Iris pigment epithelial cell (primary cell): ENCODE measurements around the gene RAB31.

ENCODE experiments used
- DNase-seq: peaks from one replicate; pipeline ENCODE4 v3.0.0-alpha.2; 2011; ENCODE audit warnings: low read depth

Gene RAB31

DNA sequence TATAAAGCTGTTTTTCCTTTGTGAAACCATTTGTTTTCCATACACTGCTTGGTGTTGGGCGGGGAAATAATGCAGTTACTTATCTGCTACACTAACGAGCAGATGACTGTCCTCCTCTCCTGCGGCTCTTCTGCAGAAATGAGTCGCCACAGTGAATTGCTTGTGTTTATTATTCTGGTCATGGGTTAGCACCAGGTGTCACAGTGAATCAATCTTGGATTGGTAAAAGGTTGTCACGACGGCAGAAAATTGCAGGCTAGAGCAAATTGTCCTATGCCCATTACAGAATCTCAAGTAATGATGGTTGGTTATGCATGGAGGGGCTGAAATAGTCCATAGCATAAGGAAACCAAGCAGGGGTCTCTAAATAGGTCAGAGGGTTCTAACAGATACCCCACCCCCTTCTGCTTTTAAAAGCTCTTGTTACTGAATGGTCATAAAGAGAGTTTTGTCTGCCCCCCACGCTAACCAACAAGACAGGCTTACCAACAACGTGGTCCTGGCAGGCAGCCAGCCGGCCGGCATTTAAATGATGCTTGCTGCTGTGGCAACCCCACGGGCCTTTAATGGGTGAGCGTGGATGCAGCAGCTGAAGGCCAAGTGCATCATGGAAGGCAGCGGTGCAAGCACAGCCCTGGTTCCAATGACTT is 29.5 kb downstream of the RAB31 start:
- DNase-seq = no peak

DNA sequence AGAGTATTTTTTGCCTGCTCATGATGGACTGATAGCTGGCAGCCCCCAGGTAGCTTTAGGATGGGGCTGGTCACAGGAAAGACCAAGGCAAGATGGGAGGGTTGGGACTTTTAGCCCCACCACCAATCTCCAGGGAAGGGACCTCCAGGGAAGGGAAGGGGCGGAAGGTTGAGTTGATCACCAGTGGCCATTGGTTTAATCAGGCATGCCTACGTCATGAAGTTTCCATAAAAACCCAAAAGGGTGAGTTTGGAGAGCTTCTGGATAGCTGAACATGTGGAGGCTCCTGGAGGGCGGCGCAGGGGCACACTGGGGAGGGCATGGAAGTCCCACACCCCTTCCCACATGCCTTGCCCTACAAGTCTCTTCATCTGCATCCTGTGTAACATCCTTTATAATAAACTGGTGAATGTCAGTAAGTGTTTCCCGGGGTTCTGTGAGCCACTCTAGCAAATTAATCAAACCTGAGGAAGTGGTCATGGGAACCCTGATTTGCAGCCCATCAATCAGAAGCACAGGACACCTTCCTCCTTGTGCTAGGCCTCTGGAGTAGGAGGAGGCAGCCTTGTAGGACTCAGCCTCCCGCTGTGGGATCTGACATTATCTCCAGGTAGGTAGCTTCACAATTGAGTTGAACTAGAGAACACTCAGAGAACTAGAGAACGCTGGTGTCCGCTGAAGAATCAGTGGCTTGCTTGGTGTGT is 30.3 kb downstream of the RAB31 start:
- no peak for DNase-seq

DNA sequence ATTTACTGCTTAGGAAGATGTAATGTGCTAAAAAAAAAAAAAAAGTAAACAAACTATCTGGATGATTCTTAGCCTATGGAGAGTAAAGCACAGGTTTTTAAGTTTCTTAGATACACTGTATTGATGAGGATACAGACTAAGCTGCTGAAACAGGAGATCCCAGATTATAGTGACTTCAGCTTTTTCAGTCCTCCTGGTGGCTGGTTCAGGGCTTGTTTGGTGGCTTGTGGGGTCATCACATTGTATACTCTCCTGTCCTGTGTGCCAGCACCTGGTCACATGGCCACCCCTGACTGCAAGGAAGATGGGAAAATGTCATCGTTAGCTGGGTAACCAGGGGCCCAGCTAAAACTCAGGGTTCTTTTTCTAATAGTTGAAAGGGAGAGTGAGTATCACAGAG is 31.4 kb downstream of the RAB31 start:
- no peak for DNase-seq

DNA sequence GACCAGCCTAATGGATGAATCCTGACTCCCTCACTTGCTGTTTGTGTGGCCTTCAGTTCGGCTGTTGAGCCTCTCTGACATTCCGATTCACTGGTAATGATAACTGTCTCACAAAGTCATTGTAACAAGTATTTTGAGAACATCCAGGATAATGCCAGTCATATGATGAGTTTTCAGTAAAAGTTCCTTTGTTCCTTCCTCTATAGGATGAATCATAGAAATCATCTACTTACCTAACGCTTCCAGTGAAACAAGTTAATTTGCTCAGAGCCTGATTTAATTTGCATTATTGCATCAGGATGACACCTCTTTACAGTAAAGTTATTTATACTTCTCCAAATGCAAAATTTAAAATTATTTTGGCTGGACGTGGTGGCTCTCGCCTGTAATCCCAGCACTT is 32.0 kb downstream of the RAB31 start:
- no peak for DNase-seq

DNA sequence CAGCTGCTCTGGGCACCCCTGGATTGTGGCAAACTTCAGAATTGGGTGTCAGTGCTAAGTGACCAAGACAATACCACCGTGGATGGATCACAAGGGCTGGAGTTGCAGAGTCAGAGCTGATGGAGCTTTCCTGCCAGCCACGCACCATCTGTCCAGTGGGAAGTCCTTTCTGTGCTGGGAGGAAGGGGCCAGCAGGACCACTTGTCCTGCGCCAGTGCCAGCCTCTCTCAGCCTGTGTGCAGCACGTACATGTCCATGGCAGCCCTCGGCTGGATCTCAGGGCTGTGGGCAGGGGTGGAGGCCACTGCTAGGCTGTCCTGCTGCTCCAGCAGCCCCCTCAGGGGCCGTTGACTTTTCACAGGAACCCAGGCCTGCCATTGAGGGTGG is 33.3 kb downstream of the RAB31 start:
- no peak for DNase-seq

DNA sequence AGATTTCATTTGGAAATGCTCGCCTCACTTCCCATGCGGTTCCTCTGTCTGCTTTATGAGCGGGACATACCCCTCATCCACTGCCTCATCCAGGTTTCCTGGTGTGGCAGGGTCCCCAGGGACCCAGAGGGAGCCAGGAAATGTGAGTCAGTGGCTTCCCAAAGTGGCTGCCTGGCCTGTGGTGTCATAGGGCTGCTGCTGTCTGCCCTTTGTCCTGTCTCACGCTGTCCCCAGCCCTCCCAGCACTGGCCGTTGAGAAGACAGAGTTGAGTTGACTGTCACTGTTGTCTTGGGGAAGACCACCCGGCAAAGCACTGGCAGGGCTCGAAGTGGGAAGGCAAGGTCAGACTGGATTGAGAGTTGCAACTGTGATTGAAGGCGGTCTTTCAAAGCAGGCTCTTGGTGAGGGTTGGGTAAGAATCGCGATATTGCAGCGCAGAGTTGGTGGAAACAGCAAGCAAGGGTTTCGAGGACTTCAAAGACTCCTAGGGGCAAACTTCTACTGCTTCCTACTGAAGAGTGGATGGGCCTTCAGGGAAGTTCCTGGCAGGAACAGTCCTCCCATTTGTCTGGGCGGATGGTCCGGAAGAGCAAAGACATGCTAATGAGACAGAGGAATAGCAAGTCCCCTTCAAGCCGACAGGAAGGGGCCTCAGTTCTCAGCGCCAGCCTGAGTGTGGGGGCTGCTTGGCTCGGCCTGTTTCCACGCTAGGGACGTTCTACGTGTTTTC is 33.9 kb downstream of the RAB31 start:
- no peak for DNase-seq

DNA sequence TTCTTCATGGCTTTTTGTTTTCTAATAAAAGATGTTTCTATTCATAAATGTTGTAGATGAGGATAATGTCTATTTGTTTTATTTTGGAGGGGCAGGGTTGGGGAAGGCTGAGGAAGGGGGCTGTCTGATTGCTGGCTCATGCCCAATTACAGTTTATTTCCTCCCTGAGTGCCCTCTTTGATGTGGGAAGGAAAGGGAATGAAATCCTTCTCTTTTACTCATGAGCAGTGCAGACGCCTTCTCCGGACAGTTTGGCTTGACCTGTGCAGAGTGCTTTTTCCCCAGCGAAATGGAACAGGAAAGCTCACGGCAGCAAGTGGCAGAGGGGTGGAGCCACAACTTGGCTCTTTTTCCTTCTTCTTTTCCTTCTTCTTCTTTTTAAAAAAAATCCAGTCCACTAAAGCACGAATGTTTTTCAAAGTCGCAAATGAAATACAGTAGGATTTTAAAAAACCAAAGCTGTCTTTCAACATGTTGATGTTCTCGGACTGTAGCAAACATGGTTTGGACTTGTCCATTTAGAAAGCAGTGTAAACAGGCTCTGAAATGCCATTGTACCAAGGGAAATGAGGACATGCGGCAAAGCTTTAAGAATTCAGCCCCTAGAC is 34.5 kb downstream of the RAB31 start:
- peak; percentile 53 for DNase-seq

DNA sequence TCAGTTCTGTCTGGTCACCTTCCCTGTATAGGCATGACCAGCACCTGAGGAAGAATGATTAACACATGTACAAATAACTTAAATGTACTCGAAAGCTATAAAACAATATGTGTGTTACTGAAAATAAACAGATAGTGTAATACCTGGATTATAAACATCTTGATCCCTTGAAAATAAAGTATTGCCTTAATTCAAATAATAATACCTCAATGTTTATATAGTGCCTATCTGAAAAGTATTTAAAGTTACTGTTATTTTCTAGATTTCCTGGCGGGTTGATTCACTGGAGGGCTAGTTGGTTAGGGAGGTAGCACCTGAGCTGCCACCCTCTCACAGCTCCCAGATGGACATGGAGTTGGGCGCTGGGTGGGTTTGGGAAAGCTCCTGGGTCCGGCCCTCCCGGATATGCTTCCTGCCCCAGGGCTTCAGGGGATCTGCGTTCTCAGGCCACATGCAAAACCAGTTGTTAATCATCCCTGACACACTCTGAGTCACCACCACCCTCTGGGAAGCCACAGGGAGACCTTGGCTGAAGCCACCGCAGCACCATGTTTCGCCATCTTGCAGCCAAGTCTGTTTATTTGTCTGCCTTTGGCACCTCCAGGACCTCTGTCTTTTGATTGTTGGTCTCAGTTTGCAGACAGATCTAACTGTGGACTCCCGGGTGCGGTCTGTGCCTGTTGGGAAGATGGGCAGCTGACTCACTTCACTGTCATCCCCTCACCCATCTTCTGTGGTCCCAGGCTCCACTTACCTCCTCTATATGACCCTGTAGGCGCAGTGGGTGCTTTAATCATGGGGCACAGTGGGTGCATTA is 35.3 kb downstream of the RAB31 start:
- DNase-seq = peak; percentile 97

DNA sequence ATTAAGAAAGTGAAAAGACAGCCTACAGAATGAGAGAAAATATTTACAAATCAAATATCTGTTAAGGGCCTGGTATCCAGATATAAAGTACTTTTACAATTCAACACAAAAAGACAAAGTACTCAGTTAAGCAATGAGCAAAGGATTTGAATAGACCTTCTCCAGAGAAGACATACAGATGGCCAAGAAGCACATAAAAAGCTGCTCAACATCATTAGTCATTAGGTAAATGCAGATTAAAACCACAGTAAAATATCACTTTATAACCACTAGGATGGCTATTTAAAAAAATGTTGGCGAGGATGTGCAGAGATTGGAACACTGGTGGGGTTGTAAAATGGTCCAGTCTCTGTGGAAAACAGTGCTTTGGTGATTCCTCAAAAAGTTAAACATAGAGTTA is 38.9 kb downstream of the RAB31 start:
- DNase-seq = no peak

DNA sequence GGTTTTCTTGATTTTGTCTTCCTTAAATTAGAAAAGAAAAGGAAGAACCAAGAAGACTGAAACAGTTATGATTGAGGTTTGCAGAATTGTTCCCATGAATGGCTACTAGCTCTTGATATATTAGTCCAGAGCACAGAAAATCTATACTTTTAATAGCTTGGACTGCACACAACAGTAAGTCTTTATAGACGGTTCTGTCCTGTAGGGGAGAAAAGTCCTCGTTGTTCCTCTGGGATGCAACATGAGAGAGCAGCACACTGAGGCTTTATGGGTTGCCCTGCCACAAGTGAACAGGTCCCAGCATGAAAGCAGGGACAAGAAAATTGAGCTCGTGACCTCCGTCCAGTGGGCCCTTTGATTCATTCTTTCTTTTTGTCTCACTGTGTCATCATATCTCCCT is 41.5 kb downstream of the RAB31 start:
- DNase-seq = no peak

DNA sequence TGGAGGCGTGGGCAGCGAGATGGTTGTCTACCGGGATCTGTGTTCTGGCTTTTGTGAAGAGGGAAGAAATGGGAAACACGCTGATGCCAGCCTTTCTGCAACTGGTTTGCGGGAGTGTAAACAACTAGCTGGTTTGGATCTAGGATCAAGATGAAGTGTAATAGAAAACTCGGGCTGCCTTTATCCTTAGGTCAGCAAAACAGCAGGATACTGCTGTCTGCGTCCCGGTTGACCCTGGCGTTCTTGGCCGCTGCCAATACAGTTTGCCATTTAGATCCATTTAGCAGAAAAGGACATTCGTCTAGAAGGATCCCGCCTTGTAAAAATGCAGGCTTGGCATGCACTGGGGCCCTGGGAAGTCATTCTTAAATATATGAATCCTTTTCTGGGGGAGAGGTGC is 42.0 kb downstream of the RAB31 start:
- no peak for DNase-seq

DNA sequence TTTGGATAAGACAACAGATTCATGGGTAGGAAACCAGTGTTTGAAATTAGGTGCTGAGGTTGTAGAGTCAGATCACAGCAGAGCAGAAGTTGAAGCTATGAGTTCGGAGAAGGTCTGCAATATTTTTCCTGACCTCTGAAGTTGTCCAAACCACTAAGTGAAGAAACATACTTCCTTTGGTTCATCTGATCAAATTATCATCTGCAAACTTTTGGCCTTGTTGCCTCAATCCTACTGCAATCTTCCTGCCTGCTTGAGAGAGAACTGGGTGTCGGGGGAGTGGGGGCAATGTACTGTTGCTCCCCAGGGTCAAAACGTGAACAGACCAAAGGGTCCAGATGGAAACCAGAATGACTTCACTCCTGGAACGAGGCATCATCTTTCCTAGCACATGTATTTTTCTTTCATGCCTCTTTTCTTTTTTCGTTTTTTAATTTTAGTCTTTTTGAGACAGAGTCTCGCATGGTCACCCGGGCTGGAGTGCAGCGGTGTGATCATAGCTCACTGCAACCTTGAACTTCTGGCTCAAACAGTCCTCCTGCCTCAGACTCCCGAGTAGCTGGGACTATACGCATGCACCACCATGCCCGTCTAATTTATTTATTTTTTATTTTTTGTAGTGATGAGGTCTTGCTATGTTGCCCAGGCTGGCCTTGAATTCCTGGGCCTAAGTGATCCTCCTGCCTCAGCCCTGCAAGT is 42.7 kb downstream of the RAB31 start:
- DNase-seq = no peak

DNA sequence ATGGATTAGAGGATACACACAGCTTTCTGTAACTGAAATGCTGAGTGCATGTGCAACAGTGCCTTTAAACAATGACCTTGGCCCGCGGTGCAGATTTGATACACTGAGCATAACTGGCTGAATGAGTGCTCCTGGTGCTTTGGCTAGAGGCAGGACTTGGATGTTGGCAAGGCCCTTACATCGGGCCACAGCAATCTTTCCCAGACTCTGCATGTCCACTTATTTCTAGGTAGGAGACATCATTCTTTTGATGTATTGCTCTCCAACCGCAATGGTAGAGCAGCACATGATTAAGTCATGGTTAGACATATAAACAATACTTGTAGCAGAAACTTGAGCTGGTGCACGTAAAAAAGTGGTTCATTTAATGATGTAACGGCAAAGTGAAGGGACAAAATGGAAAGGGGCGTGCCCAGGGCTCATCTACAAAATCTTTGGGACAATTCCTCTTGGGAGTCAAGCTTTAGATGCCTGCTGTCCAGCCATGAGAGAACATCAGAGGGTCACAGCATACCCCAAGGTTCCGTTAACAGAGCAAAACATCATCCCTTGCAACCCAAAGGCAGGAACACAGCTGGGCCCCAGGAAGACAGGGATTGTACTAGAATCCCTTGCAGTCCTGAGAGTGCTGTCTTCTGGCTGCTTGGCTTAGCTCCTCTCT is 43.4 kb downstream of the RAB31 start:
- no peak for DNase-seq

DNA sequence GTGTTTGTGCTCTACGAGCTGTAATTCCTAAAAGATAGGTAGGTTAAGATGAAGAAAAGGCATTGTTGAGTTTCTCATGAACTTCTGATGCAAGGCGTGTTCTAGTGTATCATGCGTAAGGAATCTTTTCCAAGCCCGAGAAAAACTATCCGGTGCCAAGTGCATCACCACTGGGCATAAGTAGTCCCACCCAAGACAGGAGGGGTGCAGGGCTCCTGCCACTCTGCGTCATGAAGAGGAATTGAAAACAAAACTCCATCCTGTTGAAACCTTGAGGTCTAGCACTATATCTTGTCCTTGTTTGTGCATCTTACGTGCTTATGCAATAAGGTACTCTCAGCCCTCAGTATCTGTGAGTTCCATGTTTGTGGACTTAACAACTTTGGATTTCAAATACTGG is 45.7 kb downstream of the RAB31 start:
- no peak for DNase-seq

DNA sequence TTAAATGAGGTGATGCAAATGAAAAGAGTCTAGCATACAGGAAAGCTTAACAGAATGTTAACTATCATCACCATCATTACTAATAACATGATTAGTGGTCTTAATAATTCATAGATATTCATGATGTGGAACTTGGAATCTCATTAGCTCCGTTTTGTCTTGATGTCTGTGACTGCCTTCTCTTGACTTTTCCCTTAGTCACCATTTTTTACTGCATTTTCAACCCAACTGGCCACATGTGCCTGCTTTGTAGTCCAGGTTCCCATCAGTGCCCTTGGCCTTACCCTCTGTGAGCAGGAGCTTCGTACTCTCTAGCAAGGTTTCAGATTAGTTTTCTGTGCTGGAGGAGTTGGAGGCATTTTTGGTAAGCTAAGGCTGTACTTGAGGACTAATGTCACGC is 47.0 kb downstream of the RAB31 start:
- no peak for DNase-seq

DNA sequence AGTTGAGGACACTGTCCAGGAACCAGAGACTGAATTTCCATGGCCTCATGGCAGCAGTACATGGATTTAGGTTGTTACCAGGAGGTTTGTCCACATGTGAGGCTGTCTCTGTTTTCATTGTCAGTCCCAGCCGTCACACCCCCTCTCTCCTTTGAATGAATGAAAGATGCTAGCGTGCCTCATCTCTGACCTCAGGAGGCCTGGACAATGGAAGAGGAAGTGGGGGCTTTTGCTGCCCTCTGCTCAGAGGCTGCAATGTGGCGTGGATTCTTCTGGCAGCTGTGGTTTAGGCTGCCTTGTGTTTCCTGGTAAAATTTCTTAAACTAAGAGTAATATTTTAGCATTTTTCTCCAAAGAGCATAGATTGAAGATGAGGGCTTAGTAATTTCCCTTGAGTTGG is 47.5 kb downstream of the RAB31 start:
- no peak for DNase-seq

DNA sequence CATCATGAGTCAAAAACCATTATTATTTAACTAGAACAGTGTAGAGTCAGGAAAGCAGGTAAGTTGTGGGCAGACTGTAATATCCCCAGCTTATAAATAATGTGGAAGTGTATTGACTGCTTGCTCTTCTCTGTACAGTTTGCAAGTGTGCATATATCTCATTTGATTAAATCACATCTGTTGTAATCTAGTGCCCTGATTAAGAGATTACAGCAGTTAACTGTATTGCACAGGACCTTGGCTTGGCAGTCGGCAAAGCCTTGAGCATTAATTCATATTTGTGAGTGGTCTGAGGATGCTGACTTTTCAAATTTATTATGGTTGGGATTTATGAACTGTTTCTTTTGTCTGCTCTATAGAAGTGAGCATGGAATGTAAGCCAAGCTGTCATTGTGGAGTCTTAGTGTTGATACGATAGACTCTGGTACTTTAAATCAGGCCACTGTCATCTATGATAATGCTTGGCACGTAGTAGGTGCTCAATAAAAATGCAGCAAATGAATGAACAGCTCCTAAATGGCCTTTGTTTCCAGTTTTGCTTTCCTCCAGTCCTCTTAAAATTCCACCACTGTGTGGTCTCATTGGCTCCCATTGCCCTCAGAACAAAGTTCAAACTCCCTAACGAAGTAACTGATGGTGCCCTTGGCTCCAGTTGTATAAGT is 48.3 kb downstream of the RAB31 start:
- no peak for DNase-seq

DNA sequence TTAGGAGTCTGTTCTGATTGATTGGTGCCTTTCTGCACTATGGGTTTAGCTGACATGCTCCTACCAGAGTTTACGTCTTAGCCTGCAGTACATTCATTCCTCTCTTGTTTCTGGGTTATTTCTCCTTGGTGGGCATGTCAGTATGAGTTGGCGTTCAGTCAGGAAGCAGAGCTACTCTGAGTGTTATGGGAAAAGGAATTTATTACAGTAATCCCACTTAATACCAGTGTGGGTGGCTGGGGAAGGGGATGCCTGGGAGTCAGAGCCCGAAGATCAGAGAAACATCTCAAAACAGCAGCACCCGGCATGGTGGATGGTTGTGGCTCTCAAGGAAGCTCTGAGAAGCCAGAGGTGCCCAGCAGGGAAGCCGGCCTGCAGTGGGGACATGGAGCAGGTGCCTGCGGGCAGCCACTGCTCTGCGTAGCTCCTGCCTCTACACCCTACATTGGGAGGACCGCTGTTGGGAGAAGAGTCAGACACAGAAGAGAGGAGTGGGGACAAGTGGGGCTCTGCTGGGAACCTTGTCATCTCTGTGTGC is 48.9 kb downstream of the RAB31 start:
- peak; percentile 53 for DNase-seq

DNA sequence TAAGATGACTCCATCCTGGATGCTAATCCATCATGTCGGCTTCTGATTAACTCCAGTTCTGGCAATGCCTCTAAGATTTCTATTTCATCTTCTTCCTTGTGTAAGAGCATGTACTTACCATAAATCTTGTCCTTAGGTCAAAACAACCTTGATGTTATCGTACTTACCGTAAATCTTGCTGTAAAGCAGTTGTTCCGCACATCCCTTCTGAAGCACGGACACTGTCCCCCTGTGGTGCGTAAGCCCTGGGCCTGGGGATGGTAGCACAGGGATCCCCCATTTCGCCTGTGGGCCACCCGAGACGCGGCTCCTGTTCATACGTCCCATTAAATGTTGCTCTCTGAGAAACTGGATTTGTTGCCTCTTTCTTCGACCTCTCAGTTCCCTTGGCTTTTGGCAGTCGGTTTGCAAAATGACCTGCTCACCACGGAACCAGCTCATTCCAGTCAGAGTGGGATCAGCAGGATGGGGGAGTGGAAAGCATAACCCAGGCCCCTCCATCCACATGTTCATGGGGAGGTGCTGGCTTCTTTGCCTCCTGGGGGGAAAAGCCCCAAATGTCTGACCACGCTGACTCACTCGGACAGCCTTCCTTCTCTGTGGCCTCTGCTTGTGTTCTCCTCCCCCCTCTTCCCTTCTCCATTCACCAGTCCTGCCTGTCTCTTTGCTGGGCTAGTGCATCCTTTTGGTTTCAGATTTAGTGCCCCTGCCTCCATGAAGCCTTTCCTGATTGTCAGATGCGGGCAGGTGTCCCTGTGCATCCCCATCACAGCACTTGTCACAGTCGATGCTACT is 49.9 kb downstream of the RAB31 start:
- DNase-seq = peak; percentile 71
